ENCODE data around the gene ZNF789. TPM values are rescaled to one million over a fixed set of nuclear protein-coding genes. Genes with fewer than 3 reads are reported as not detected.

Gene ZNF789
- total and polyA plus RNA-seq, 2 of the 4 experiments (the other 2 are of a cell fraction): 4.8 to 8.9 TPM

DNA sequence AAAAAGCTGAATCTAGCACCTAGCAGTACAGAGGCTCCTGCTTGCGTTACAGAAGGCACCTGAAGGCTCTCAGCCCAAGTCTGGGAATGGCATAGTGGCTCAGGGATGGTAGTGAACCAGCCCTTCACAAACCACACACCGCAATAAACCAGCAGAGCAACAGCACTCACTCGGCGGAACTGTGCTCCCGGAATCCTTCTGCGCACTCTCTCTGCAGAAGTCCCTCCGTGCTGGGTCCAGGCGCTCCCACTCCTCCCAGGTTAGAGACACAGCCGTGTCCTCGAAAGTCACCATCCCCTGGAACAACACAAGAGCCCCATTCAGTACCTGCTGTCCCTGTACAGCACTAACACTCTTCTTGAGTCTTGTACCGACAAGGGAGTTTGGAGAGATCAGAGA is 25.9 kb downstream of the ZNF789 start:
- Histone ChIP-seq H3K23ac (ENCODE audit: low read depth, low read length) (0 out of 2 replicates have a peak overlapping the region, but pooled peaks have one; percentile 24), H3K9ac (ENCODE audit: low read depth, low read length) (peak overlapping the region; percentile 65), H3K36me3 (ENCODE audit: control insufficient read depth, insufficient read depth, low read length) (peaks cover 25% of the 10 kb centered on the region), H4K8ac (ENCODE audit: low read depth in 2 of 2, low read length in 2 of 2) (no peak overlapping the region), H3K4me2 (ENCODE audit: low read depth, low read length) (peak overlapping the region; percentile 100), H4K20me1 (ENCODE audit: insufficient read depth, low read length) (peaks cover 11% of the 10 kb centered on the region; the same call in 1 of the 2 replicates), H2BK15ac (ENCODE audit: low read depth, low read length) (no peak overlapping the region), H3K4me1 (ENCODE audit: control insufficient read depth, insufficient read depth, low read length) (peaks cover 3% of the 10 kb centered on the region), H3K14ac (replicated peaks; ENCODE audit: low read depth, low read length) (peak overlapping the region; percentile 25; the same call in 1 of the 2 replicates), H3K9me1 (ENCODE audit: insufficient read depth, low read length) (0 out of 2 replicates have a peak, but pooled peaks cover 4% of the 10 kb centered on the region), H2BK5ac (ENCODE audit: low read depth, low read length, poor library complexity, severe bottlenecking) (no peak overlapping the region), H2AK9ac (replicated peaks; ENCODE audit: low read depth, low read length, poor library complexity) (no peak overlapping the region), H3K56ac (ENCODE audit: extremely low read depth, insufficient read depth, low read length) (no peak overlapping the region), H3K27ac (ENCODE audit: insufficient read depth, low read length) (0 out of 2 replicates have a peak overlapping the region, but pooled peaks have one; percentile 5), H4K91ac (ENCODE audit: insufficient read depth, low read depth, low read length) (no peak overlapping the region), H2AFZ (replicated peaks; ENCODE audit: low read length, poor library complexity) (no peak overlapping the region), H2AK5ac (ENCODE audit: low read depth, low read length) (no peak overlapping the region), H2BK120ac (ENCODE audit: low read depth, low read length) (no peak overlapping the region), H3K27me3 (ENCODE audit: control insufficient read depth, insufficient read depth, low read length) (no peaks in the 10 kb centered on the region), H3K9me3 (ENCODE audit: control insufficient read depth, insufficient read depth, low read length) (peaks cover 16% of the 10 kb centered on the region), H4K5ac (ENCODE audit: low read depth, low read length) (no peak overlapping the region), H3K4ac (ENCODE audit: low read depth, low read length) (no peak overlapping the region), H3K4me3 (ENCODE audit: insufficient read depth, low read depth, low read length) (peak overlapping the region; percentile 57), H3K18ac (ENCODE audit: low read depth, low read length) (no peak overlapping the region), H2BK20ac (ENCODE audit: low read depth, low read length) (no peak overlapping the region), H3K79me1 (ENCODE audit: low read depth in 1 of 2, low read length in 2 of 2) (peaks cover 20 to 42% of the 10 kb centered on the region in 2 experiments)
- ChIA-PET CTCF (no interaction called here), POLR2A (ENCODE audit: unreplicated experiment) (no interaction called here)
- ATAC-seq (ENCODE audit: low read depth) (no peak), DNase-seq (no peak)
- dilution Hi-C loops (cut with HindIII; ENCODE audit: low sequenced_read_pairs, unreplicated experiment): no loop called here
- in situ Hi-C loops (cut with MboI; ENCODE audit: low sequenced_read_pairs): no loop called here
- no peak for TF ChIP-seq BHLHE40 (IDR thresholded peaks at IDR 0.05; ENCODE audit: low read depth, low read length)
- no peak for TF ChIP-seq MXI1 (IDR thresholded peaks at IDR 0.05; ENCODE audit: borderline replicate concordance, low read depth, low read length)
- TF ChIP-seq CTCF (conservative IDR thresholded peaks at IDR 0.05; ENCODE audit: low read depth, low read length): no peak
- 75% methylated on average over 4 of the region's 11 CpGs; no CpG with 5 or more reads in 1 of the 2 experiments for WGBS, 2 experiments (ENCODE audit: extremely low coverage in 2 of 2, insufficient read length in 1 of 2)
- intact Hi-C loops (cut with micrococcal nuclease): no loop called here
- BruUV-seq (replicated peaks): no TSS peak
